ENCODE data around the gene NR3C1. TPM values are rescaled to one million over a fixed set of nuclear protein-coding genes. Genes with fewer than 3 reads are reported as not detected.

Gene NR3C1
- total RNA-seq, 2 donors from 2014 or later = 9.5 to 20.5 TPM

- DNase-seq = no peak
- no peaks in the 10 kb centered on the region for H3K36me3 Mint-ChIP-seq (ENCODE audit: low read depth)
- WGBS, 2 experiments (ENCODE audit: insufficient coverage in 1 of 2, insufficient read length in 1 of 2) = 100% methylated on average over 1 to 2 of the region's 2 CpGs
- H3K4me1 ChIP-seq (ENCODE audit: control insufficient read depth, insufficient read depth, low read length) = no peaks in the 10 kb centered on the region
- no peak overlapping the region for H3K4me3 Mint-ChIP-seq
- H3K4me1 Mint-ChIP-seq = peaks cover 6% of the 10 kb centered on the region
- peaks cover 4% of the 10 kb centered on the region for H3K9me3 ChIP-seq (ENCODE audit: control insufficient read depth, low read length)
- H3K9ac ChIP-seq (ENCODE audit: extremely low read depth, low read length, poor library complexity, severe bottlenecking) = no peak overlapping the region
- no peak for TF ChIP-seq CTCF (conservative IDR thresholded peaks at IDR 0.05)
- H3K4me3 ChIP-seq (ENCODE audit: low read length) = no peak overlapping the region
- no peaks in the 10 kb centered on the region for H3K9me3 Mint-ChIP-seq
- H3K27ac ChIP-seq (ENCODE audit: low read depth, low read length) = no peak overlapping the region
- H3K27me3 ChIP-seq (ENCODE audit: control insufficient read depth, insufficient read depth, low read length, poor library complexity, severe bottlenecking) = no peaks in the 10 kb centered on the region
- H3K36me3 ChIP-seq (ENCODE audit: control insufficient read depth, insufficient read depth, low read length) = no peaks in the 10 kb centered on the region
- peaks cover 11% of the 10 kb centered on the region for H3K27me3 Mint-ChIP-seq (ENCODE audit: insufficient read depth)
- H3K27ac Mint-ChIP-seq = no peak overlapping the region
Measured at GRCh38 chr5:143409926-143410325, 6.4 kb upstream of the NR3C1 start.

- peaks cover 4% of the 10 kb centered on the region for H3K9me3 ChIP-seq (ENCODE audit: control insufficient read depth, low read length)
- 96% methylated on average over 1 of the region's 1 CpG; no CpG with 5 or more reads in 1 of the 2 experiments for WGBS, 2 experiments (ENCODE audit: insufficient coverage in 1 of 2, insufficient read length in 1 of 2)
- H3K27me3 ChIP-seq (ENCODE audit: control insufficient read depth, insufficient read depth, low read length, poor library complexity, severe bottlenecking) = no peaks in the 10 kb centered on the region
- H3K27ac Mint-ChIP-seq = no peak overlapping the region
- no peaks in the 10 kb centered on the region for H3K36me3 ChIP-seq (ENCODE audit: control insufficient read depth, insufficient read depth, low read length)
- no peaks in the 10 kb centered on the region for H3K4me1 ChIP-seq (ENCODE audit: control insufficient read depth, insufficient read depth, low read length)
- no peak overlapping the region for H3K9ac ChIP-seq (ENCODE audit: extremely low read depth, low read length, poor library complexity, severe bottlenecking)
- no peak for TF ChIP-seq CTCF (conservative IDR thresholded peaks at IDR 0.05)
- H3K9me3 Mint-ChIP-seq = no peaks in the 10 kb centered on the region
- H3K27ac ChIP-seq (ENCODE audit: low read depth, low read length) = no peak overlapping the region
- peaks cover 10% of the 10 kb centered on the region for H3K4me1 Mint-ChIP-seq
- peak overlapping the region; percentile 79 for H3K4me3 Mint-ChIP-seq
- no peaks in the 10 kb centered on the region for H3K36me3 Mint-ChIP-seq (ENCODE audit: low read depth)
- no peak for DNase-seq
- peaks cover 17% of the 10 kb centered on the region for H3K27me3 Mint-ChIP-seq (ENCODE audit: insufficient read depth)
- H3K4me3 ChIP-seq (ENCODE audit: low read length) = no peak overlapping the region
Measured at GRCh38 chr5:143406408-143406807, 2.9 kb upstream of the NR3C1 start.

GRCh38 chr5:143405849-143406098 lies 2.3 kb upstream of the NR3C1 start:
- peaks cover 16% of the 10 kb centered on the region for H3K4me1 Mint-ChIP-seq
- H3K9me3 Mint-ChIP-seq = no peaks in the 10 kb centered on the region
- H3K36me3 Mint-ChIP-seq (ENCODE audit: low read depth) = no peaks in the 10 kb centered on the region
- Histone ChIP-seq H3K36me3 (ENCODE audit: control insufficient read depth, insufficient read depth, low read length) (no peaks in the 10 kb centered on the region), H3K4me3 (ENCODE audit: low read length) (peak overlapping the region; percentile 85), H3K9me3 (ENCODE audit: control insufficient read depth, low read length) (peaks cover 4% of the 10 kb centered on the region), H3K27me3 (ENCODE audit: control insufficient read depth, insufficient read depth, low read length, poor library complexity, severe bottlenecking) (no peaks in the 10 kb centered on the region), H3K9ac (ENCODE audit: extremely low read depth, low read length, poor library complexity, severe bottlenecking) (no peak overlapping the region), H3K4me1 (ENCODE audit: control insufficient read depth, insufficient read depth, low read length) (no peaks in the 10 kb centered on the region), H3K27ac (ENCODE audit: low read depth, low read length) (no peak overlapping the region)
- no peak for DNase-seq
- peak overlapping the region; percentile 79 for H3K4me3 Mint-ChIP-seq
- H3K27me3 Mint-ChIP-seq (ENCODE audit: insufficient read depth) = peaks cover 22% of the 10 kb centered on the region
- peak overlapping the region; percentile 98 for H3K27ac Mint-ChIP-seq
- WGBS, 2 experiments (ENCODE audit: insufficient coverage in 1 of 2, insufficient read length in 1 of 2) = 83 to 92% methylated on average over 2 to 3 of the region's 3 CpGs
- TF ChIP-seq CTCF (conservative IDR thresholded peaks at IDR 0.05) = no peak

Measured in endodermal cell (in vitro differentiated cells).